Inflammatory macrophage treated with lipopolysaccharide for 1 hour (primary cell): ENCODE data around the gene PTPRN2.
"Not testable (repeated sequence)": the region's sequence is repeated elsewhere in the genome, so short reads cannot be mapped to it uniquely, and the experiment has no call there.

Source experiments
- DNase-seq, 2 donors: peaks; one replicate each; pipeline ENCODE4 v3.0.0-alpha.2; 2020 to 2022

Gene PTPRN2

DNA sequence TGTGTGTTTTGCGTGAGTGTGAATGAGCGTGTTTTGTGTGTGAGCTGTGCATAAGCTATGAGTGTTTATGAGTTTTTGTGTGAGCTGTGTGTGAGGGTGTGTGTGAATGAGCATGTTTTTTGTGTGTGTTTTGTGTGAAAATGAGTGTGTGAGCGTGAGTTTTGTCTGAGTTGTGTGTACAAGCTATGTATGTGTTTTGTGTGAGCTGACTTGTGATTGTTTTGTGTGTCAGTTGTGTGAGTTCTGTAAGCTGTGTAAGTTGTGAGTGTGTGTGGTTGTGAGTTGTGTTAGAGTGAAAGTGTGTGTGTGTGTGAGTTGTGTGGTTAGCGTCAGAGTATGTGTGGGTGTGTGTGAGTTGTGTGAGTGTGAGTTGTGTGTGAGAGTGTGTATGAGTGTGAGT lies 343.2 kb downstream of the PTPRN2 start:
- no peak for DNase-seq

DNA sequence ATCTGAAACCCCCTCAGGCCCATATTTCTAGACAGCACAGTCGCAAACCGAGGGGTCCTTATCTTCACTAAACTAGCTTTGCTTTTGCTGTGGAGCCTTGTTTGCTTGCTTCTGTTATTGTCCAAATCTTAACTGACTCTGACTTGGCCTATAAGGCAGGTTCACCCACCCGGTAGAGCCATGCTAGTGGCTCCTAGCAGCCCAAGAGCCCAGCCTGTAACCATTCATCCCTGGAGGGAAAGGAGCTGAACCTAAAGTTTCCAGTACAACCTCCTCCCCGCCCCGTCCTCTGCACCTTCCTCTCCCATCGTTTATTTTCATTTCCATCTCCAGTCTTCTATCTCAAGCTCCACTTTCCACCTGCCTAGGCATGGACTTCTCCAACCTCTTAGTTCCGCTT lies 345.7 kb downstream of the PTPRN2 start:
- no peak for DNase-seq

DNA sequence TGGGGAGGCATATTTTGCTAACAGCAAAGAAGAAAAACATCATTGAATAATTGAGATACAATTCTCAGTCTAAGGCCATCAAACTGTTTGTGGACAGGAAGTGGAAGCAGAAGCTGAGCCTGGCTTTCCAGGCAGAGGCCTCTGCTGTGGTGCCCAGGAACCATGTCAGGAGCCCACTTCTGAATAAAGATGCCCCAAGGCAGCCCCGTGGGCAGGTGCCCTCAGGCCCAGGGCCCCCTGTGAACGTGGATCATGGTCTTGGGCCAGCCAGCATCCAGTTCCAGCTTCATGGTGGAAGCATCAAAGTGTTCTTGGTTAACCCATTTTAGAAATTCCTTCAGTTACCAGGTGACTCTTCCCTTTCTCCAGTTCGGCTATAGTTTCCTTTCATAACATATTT lies 346.8 kb downstream of the PTPRN2 start:
- DNase-seq, result no peak

DNA sequence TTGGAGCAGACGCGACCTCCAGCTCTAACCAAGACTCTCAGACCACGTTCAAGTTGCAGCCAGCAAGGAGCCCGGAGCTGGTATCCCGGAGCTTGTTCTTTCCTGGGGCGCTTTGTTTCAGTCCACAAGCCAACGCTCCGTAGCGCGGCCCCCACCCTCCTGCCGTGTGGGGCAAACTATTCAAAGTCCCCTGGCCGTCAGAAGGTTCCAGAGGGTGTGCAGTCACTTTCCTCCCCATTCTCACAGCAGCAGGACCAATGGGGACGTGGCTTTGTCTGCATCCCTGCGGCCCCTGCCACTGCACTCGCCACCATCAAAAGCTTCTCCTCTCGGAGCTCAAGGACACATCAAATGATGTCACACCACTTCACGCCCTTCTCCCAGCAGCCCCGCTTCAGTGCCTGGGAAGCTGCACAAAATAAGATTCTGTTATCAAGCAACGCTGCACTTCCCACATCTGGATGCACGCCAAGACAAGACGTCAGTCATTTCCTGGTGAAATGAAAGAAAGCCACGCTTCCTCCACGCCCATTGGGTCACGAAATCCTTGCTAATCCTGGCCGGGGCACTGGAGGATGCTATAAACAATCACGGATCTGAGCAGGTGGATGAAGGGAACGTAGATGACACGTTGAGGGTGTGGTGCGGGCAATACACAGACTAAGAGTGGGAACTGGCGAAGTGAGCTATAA lies 348.2 kb downstream of the PTPRN2 start:
- no peak for DNase-seq

DNA sequence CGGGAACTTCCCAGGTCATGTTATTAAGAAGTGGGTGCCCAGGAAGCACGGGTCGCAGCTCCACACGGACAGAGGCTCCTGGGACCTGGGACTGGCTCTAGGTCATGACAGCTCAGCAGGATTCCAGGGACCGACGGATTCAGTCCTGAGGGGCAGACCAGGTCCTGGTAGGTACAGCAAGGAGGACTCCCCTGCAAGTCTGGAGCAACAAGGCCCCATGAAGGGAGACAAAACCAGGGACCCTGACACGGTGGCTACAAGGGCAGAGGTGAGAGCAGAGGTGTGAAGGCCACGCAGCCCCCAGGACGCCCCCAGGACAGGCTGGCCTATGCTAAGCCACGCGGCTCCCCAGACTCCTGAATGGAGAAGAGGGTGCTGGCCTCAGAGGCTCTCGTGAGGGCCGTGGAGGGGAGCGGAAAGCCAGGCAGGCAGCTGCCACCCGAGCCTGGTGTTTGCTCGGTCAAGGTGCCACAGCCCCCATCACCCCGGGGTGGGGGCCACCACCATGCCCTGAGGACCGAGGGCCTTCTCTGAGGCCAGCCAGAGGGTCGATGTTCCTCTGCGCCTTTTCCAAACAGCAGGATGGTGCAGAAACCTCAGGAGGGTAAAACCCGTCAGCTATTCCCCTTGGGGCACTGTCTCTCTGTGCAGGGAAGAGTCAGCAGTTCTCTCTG lies 348.9 kb downstream of the PTPRN2 start:
- no peak for DNase-seq

DNA sequence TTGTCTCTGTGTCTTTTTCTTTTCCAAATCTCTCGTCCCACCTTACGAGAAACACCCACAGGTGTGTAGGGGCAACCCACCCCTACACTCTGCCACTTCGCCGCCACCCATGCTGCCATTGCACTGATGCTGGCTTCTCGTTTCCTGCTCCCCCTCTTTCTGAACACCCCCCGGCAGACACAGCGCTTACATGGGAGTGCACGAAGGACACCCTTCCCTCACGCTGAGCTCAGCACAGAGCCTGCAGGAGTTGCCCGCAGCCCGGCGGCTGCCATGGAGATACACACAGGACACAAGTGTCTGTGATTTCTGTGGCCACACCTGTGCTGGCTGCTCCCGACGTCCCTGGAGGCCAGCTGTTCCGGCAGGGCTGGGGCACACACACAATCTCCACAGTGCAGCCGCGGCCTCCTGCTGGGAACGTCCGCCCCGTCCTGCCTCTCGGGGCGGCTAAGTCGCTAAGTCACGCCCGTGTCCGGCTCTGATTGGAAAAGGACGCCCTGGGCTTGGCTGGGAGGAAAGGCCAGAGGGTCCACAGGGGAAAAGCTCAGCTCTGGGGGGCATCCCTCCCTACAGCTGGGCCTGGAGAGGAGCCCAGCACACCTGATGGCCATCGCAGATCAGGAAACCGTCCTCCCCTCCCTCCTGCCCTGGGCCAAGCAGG lies 349.8 kb downstream of the PTPRN2 start:
- no peak for DNase-seq

DNA sequence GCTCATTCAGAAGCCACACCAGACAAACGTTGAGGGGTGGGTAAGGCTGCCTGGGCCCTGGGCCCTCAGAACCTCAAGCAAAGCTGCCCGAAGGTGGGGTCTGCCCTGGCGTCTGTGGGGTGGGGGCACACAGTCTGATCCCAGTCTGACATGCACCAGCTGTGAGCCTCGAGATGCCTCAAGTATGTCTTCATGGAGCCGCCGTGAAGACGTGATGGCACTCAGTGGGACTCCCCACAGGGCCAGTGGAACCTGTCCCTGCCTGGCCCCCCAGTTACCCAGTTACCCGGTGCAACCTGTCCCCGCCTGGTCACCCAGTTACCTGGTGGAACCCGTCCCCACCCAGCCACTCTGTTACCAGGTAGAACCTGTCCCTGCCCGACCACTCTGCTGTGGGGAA lies 351.2 kb downstream of the PTPRN2 start:
- DNase-seq, result no peak

DNA sequence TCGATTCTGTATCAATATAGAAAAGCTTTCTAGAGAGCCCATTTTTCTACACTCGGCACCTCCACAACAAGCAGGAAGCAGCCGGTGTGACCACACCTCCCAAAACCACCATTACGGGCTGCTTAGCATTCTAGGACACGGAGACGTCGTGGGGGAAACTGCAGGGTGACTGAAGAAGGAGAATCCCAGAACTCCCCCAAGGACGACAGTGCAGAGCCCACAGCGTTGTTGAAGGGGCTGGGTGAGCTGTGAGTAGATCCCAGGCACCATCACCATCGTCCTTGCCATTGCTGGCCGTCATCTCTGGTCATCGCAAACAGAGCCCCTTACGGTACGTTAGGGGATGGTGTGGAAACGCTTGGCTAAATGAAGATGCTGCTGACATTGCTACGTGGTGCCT lies 351.8 kb downstream of the PTPRN2 start:
- no peak for DNase-seq

DNA sequence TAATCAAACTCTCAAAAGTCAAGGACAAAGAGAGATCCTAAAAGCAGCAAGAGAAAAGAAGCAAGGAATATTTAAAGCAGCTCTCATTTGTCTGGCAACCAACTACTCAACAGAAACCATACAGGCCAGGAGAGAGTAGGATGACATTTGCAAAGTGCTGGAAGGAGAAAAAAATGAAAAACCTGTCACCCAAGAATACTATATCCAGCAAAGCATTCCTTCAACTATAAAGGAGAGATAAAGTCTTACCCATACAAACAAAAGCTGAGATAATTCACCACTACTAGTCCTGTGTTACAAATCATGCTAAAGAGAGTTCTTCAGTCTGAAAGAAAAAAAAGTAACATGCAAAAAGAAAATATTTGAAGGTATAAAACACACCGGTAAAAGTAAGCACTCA lies 357.7 kb downstream of the PTPRN2 start:
- no peak for DNase-seq

DNA sequence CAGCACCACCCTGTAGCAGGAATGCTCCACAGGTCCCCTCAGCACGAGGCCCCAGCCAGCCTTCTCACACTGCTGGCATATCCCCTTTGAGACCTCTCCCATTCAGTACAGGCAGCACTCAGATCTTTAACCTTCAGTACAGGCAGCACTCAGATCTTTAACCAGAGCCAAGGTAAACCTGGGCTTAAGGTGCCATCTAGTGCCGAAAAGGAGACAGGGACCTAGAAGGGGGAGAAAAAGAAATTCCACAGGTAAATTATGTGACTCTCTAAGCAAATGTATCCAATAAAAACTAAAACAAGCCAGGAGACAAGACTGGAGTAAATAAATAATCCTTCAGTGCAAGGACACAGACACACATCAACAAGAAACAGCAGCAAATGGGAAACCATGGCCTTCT lies 358.6 kb downstream of the PTPRN2 start:
- no peak for DNase-seq

DNA sequence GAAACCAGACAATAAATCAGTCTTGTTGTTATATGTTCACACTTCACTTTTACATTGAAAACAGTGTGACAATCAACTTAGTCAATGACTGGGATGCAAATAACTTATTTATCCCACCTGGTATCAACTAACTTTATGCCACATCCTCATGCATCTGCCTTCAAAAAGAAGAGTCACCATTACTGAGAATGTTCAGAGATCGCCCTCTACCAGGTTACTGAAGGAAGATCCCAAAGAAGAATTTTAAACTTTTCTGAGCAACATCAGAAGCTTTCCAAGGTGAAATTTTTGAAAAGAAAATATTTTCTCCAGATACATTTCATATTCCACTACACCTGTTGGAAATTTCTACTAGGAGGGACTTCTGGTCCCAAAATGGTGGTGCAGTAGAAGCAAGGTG lies 359.5 kb downstream of the PTPRN2 start:
- no peak for DNase-seq

DNA sequence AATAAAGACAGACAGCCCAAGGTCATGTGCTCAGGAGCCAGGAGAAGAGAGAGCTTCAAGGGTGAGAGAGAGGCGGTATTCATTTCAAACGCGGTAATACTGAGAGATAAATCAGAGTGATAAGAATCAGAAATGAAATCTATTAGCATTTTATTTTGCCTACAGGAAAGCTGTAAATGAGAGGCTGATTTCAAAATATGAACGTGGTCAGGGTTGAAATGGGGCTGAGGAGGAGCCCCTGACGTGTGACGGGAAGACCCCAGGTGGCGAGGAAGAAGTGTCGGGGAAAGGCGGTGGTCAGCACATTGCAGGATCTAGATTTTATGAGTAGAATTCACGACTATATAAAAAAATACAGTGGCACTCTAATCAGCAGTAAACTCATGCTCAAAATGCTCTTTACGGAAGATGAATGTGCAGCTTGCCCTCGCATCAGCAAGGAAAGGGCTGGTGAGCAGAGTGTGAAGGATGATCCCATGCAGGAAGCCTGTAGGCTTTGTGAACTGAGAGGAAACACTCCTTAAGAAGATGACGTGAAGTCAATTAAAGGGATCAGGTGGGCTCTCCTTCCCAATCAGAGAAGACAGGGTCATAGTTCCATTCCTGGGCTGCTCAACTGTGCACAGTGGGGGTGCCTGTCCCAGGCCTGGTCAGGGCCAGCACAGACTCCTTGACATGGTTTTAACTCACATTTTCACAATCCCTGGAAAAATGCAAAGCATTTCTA lies 360.2 kb downstream of the PTPRN2 start:
- DNase-seq, result no peak

DNA sequence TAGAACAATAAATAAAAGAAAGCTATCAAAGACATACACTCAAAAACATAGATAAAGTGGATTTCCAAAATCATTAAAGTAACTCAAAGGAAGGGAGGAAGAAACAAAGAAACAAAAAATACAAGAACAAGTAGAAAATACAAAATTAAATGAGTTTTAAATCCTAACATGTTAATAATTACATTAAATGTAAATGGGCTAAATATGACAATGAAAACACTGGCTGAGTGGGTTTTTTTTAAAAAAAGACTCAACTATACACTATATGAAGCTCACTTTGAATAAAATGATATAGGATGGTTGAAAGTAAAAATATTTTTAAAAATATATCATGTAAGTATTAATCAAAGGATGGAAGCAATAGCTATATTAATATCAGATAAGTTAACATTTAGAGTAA lies 371.4 kb downstream of the PTPRN2 start:
- DNase-seq, result no peak

DNA sequence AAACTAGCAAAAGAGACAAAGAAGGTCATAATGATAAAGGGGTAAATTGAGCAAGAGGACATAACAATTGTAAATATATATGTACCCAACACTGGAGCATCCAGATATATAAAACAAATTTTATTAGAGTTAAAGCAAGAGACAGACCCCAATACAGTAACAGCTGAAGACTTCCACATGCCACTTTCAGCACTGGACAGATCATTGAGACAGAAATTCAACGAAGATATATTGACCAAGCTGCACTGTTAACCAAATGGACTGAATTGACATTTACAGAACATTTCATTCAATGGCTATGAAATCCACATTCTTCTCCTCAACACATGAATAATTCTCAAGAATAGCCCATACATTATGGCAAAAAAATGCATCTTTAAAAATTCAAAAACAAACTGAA lies 378.2 kb downstream of the PTPRN2 start:
- DNase-seq, result no peak

DNA sequence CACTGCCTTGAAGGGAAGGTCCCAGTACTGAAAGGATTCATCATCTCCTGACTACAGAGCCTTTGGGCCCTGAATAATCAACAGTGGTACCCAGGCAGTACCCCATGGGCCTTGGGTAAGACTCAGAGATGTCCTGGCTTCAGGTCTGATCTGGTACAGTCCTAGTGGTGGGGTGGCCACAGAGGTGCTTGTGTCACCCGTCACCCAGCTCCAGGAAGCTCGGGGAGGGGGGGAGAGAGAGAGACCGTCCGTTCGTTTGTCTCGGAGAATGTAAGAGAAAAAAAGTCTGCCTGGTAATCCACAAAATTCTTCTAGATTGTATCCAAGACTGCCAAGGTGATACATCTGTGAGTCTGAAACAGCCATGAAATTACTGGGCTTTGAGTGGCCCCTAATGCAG lies 381.3 kb downstream of the PTPRN2 start:
- no peak for DNase-seq

DNA sequence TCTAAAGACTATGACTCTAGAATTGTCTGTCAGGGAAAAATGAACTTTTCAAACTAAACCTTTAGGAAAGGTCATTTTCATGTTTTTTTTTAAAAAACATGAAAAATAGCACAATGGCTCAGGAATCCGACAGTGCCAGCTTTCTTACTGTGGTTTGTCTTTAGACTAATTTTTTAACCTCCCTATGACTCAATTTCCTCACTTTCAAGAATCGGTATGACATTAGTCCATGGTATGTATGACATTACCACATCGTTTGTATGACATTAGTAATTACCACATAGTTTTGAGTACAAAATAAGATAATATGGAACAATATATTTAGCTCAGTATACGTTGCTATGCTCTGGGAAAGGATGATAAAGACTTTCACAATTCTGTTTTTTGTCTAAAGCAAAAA lies 383.2 kb downstream of the PTPRN2 start:
- no peak for DNase-seq

DNA sequence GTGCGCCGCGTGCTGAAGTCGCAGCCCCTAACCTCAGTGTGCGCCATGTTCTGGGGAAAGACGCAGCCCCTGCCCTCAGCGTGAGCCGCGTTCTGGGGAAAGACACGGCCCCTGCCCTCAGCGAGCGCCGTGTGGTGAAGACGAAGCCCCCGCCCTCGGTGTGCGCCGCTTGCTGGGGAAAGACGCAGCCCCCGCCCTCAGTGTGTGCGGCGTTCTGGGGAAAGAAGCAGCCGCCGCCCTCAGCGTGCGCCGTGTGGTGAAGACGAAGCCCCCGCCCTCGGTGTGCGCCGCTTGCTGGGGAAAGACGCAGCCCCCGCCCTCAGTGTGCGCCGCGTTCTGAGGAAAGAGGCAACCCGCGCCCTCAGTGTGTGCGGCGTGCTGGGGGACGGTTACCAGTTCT lies 383.7 kb downstream of the PTPRN2 start:
- DNase-seq, result not testable (repeated sequence)

DNA sequence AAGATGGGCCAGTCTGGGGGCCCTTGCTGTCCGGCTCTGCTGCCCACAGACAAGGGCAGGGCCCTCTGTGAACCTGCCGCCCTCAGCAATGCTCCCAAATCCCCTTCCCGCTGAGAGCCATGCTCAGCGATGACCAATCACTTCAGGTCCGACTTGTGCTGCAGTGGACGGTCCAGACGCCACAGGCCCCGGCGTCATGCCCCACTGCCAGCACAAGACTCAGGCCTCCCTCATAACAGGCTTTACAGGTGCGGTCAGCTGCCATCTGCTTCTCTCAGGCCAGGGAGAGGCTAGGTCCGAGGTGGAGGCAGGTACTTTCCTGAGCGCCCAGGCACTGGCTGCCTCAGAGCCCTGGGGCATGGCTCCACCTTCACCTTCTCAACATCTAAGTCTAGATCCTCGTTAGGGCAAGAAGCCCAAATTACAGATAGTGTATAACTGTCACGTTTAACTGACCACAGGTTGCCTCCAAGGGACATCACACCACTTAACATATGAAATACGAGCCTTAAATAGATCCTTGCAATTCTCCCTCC lies 393.2 kb downstream of the PTPRN2 start:
- DNase-seq, result no peak

DNA sequence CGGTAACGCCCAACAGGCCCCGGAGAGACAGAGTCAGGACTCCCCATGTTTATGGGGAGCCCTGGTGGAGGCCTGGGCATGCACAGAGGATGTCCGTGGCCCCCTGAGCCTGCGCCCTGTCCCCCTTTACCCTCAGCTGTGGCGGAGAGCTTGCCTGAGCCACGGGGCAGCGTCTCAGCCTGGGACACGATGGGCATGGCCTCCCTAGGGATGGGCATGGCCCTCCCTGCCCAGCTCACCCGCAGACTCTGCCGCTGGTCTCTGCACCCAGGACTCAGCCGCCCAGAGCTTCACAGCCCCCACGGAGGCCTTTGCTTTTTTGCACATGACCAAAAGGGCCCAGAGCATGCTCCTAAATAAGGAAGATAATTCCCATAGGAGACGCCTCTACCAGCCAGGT lies 394.2 kb downstream of the PTPRN2 start:
- DNase-seq, result no peak

DNA sequence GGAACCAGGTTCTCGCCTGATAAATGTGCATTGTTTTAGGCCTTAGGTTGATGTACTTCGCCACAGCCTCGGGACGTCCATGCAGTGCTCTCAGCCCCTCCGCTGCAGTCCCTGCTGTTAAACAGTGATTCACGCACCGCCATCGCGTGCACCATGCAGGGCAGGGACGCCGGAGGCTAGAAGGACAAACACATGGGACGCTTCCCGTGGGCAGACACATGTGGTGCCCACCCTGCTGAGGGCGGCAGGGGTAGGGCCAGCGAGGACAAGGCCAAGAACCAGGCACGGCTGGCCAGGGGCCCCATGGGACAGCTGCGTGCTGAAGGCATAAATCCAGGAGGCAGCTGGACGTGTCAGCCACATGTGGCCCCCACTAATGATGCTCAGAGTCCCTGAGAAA lies 394.7 kb downstream of the PTPRN2 start:
- no peak for DNase-seq

DNA sequence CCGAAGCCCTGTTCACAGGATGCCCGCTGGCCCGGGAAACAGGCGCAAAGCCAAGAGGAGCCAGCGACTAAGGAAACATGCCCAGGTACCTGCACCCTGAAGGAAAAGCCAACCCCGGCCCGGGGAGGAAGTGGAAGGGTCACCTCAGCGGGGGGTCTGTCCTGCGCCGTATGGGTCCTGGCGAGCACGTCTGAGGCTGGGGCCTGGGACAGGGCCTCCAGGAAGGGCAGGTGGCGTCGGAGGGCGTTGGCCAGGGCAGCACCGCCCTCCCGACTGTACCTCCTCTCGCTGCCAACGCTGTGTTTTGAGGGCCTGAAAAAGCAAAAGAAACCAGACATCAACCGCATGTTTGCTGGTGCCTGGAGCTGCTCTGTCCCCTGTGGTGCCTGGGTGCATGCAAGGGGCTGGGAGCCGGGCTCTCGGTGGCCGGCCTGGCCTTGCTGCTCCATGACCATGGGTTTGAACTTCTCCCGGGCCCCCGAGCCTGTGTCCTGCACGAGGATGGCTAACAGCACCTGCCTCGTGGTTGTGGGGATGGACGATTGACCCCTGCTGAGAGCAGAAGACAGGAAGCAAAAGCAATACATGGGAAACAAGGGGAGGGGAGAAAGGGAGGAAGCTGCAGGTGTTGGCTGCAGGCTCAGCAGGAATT lies 395.3 kb downstream of the PTPRN2 start:
- no peak for DNase-seq

DNA sequence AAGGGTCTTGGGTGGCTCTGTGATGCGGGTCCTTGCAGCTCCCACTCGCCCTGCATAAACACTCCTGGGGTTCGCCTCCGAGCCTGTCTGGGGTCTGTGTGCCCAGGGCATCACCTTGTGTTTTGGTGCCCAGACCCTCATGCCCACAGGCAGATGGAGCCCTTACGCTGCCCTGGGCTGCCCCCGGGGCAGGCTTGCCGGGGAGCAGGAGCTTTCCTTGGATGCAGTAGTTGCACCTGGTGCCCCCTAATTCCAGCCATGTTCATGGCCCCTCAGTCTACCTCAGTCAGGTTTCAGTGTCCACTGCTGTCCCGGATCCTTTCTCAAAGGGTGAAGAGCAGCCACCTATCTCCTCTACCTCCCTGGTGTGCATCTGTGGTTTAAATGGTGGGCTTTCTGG lies 396.0 kb downstream of the PTPRN2 start:
- no peak for DNase-seq

DNA sequence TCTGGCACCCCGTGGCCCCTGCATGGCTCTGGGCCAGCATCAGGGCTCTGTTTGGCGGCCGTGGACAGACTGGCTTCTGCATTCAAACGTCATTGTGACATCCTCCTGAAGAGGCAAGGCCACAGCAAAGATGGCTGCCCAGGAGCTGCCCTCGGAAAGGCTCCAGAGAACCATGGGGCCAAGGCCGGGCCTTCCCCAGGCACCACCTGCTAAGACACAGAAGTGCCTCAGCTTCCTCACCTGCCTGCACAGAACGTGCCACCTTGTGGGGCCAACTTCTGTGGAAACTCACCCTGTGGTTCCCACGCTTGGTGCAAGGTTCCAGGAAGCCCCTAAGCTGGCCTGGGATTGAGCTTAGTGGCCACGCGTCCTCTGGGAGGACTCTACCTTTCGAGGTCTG lies 396.9 kb downstream of the PTPRN2 start:
- no peak for DNase-seq
